ENCODE data around the gene PTGDR2.

The PTGDR2 gene

DNA sequence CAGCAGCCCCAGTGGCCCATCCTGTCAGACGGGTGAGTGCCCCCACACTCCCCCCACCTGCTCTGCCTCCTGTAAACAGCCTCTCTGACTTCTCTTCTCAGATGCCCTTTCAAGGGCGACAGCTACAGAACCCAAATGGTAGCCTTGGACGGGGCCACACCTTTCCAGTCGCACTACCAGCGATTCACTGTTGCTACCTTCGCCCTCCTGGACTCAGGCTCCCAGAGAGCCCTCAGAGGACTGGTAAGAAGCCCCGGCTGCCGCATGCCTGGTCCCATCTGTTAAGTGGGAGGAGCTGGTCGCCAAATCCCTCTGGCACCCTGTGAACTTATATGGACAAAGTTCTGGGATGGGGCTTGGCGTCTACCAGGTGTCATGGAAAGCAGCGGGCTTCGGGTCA lies 17.8 kb upstream of the PTGDR2 start:
- H3K36me3 ChIP-seq (ENCODE audit: control insufficient read depth in 2 of 2, insufficient read depth in 2 of 2, low read length in 2 of 2), result no peaks in the 10 kb centered on the region
- peaks cover 3 to 12% of the 10 kb centered on the region in 2 donors for H3K27me3 ChIP-seq (ENCODE audit: control insufficient read depth in 1 of 2, insufficient read depth in 2 of 2, low read length in 2 of 2)
- no peak overlapping the region for H3K4me3 ChIP-seq (ENCODE audit: low read length in 2 of 2)
- H3K9me3 ChIP-seq (ENCODE audit: control insufficient read depth in 2 of 2, low read length in 2 of 2), result no peaks in the 10 kb centered on the region
- H3K27ac ChIP-seq (ENCODE audit: low read length), result no peak overlapping the region
- peaks cover 5% of the 10 kb centered on the region for H3K4me1 ChIP-seq (ENCODE audit: control insufficient read depth, insufficient read depth, low read length)
- H3K9ac ChIP-seq (ENCODE audit: low read length in 2 of 2), result no peak overlapping the region

DNA sequence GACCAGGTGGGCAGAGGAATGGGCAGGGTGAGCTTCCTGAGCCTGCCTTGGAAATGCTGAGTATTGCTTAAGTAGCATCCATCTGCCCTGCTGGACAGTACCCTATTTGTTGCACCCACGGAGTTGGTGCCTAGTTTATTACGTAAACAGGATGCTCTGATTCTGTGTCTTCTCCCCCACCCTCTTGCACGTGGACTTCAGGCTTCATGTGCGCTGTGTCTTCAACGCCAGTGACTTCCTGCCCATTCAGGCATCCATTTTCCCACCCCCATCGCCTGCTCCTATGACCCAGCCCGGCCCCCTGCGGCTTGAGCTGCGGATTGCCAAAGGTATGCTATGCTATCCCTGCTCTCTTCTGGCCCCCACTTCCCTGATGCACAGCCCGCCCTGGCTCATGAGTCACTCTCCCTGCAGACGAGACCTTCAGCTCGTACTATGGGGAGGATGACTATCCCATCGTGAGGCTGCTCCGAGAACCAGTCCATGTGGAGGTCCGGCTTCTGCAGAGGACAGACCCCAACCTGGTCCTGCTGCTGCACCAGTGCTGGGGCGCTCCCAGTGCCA lies 17.3 kb upstream of the PTGDR2 start:
- peaks cover 3 to 12% of the 10 kb centered on the region in 2 donors for H3K27me3 ChIP-seq (ENCODE audit: control insufficient read depth in 1 of 2, insufficient read depth in 2 of 2, low read length in 2 of 2)
- H3K9me3 ChIP-seq (ENCODE audit: control insufficient read depth in 2 of 2, low read length in 2 of 2), result no peaks in the 10 kb centered on the region
- H3K27ac ChIP-seq (ENCODE audit: low read length), result no peak overlapping the region
- H3K4me3 ChIP-seq (ENCODE audit: low read length in 2 of 2), result no peak overlapping the region
- no peaks in the 10 kb centered on the region for H3K36me3 ChIP-seq (ENCODE audit: control insufficient read depth in 2 of 2, insufficient read depth in 2 of 2, low read length in 2 of 2)
- no peak overlapping the region for H3K9ac ChIP-seq (ENCODE audit: low read length in 2 of 2)
- H3K4me1 ChIP-seq (ENCODE audit: control insufficient read depth, insufficient read depth, low read length), result peaks cover 5% of the 10 kb centered on the region

DNA sequence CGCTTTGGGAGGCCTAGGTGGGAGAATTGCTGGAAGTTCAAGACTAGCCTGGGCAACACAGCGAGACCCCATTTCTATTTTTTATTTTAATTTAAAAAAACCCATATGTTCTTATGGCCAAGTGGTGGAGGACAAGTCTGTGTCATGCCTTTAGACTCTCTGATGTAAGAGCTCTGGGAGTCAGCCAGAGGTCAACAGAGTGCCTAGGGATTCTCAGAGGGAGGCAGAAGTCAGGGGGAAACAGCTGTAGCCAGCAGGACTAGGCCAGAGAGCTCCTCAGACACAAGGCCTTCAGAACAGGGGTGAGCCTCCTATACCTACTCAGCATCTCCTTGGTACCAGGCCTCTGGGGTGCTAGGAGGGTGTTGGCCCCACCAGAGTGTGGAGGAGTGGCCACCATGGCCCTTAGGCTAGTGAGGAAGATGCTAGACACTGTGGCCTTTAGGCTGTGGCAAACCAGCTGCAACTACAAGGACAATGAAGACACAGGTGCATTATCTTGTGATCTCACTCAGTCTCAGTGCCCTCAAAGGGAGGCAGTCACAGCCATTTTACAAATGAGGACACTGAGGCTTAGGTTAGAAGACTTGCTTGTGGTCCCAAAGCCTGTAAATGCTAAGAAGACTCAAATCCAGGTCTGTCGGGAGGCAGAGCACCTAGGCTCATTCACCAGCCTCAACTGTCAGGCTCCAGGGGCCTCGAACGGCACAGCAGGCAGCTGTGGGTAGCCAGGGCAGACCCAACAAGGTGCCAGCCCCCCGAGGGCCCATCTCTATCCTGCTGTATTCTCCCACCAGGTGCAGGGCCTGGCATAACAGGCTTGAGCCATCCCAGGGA lies 16.6 kb upstream of the PTGDR2 start:
- Histone ChIP-seq H3K9ac (ENCODE audit: low read length in 2 of 2) (no peak overlapping the region), H3K27ac (ENCODE audit: low read length) (no peak overlapping the region), H3K9me3 (ENCODE audit: control insufficient read depth in 2 of 2, low read length in 2 of 2) (no peaks in the 10 kb centered on the region), H3K4me3 (ENCODE audit: low read length in 2 of 2) (no peak overlapping the region), H3K27me3 (ENCODE audit: control insufficient read depth in 1 of 2, insufficient read depth in 2 of 2, low read length in 2 of 2) (peaks cover 3 to 12% of the 10 kb centered on the region in 2 donors), H3K4me1 (ENCODE audit: control insufficient read depth, insufficient read depth, low read length) (peaks cover 5% of the 10 kb centered on the region), H3K36me3 (ENCODE audit: control insufficient read depth in 2 of 2, insufficient read depth in 2 of 2, low read length in 2 of 2) (no peaks in the 10 kb centered on the region)

DNA sequence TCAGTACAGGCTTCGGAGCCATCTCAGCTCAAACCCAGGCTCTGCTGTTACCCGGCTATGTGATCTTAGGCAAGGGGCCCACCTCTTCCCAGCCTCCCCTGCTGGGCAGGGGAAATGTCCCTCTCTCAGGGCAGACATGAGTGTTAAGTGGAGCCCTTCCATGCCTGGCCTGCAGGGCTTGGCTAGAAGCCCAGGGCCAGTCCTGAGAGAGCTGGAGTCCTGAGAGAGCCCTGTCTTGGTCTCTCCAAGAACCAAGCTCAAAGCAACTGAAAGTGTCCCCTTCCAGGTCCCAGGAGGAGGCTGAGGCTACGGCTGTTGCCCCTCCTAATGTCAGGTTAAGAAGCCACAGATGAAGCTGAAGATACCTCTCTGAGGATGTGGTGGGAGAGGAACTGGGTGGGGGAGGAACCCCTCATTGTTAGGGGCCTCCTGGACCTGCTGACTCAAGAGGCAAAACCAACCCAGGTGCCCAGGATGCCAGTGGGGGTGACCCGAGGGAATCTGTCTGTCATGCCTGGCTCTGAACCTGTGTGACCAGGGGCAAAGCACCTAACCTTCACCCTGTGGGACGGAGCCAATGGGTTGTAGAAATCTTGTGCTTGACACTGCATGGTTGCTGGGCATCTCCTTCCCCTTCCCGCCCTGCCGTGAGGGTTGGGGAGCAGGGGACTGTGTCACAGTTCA lies 15.8 kb upstream of the PTGDR2 start:
- peaks cover 3 to 12% of the 10 kb centered on the region in 2 donors for H3K27me3 ChIP-seq (ENCODE audit: control insufficient read depth in 1 of 2, insufficient read depth in 2 of 2, low read length in 2 of 2)
- no peak overlapping the region for H3K27ac ChIP-seq (ENCODE audit: low read length)
- H3K36me3 ChIP-seq (ENCODE audit: control insufficient read depth in 2 of 2, insufficient read depth in 2 of 2, low read length in 2 of 2), result no peaks in the 10 kb centered on the region
- H3K4me3 ChIP-seq (ENCODE audit: low read length in 2 of 2), result no peak overlapping the region
- peaks cover 5% of the 10 kb centered on the region for H3K4me1 ChIP-seq (ENCODE audit: control insufficient read depth, insufficient read depth, low read length)
- no peaks in the 10 kb centered on the region for H3K9me3 ChIP-seq (ENCODE audit: control insufficient read depth in 2 of 2, low read length in 2 of 2)
- no peak overlapping the region for H3K9ac ChIP-seq (ENCODE audit: low read length in 2 of 2)

DNA sequence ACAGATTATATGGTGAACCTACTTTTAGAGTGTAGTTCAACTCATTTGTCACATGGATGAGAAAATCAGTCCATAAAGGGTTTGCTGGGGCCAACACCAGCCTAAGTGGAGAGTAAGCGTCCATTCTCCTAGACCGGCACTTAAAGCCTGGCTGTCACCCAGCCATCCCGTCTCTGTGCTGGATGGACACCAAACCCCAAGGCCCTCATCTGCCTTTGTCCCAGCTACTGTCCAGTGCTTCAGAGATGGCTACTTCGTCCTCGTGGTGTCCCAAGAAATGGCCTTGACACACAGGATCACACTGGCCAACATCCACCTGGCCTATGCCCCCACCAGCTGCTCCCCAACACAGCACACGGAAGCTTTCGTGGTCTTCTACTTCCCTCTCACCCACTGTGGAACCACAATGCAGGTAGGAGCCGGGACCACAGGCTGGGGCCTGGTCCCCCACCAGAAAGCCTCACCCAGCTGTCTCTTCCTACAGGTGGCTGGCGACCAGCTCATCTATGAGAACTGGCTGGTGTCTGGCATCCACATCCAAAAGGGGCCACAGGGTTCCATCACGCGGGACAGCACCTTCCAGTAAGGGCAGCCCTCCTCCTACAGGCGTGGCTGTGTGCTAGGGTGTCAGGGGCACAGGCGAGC lies 15.1 kb upstream of the PTGDR2 start:
- no peak overlapping the region for H3K27ac ChIP-seq (ENCODE audit: low read length)

DNA sequence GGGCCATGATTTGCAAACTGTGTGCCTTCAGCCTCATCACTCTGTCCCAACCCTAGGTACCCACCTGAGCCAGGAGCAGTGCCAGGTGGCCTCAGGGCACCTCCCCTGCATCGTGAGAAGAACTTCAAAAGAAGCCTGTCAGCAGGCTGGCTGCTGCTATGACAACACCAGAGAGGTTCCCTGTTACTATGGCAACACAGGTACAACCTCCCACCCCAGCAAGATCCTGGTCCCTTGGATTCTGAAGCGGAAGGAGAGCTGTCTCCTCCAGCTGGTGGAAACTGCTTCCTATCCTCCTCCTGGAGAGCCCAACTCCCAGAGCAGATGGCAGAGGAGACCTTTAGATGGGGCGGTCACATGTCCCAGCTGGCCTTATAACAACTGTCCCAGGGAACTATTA lies 14.5 kb upstream of the PTGDR2 start:
- H3K4me3 ChIP-seq (ENCODE audit: low read length in 2 of 2), result no peak overlapping the region
- peaks cover 5% of the 10 kb centered on the region for H3K4me1 ChIP-seq (ENCODE audit: control insufficient read depth, insufficient read depth, low read length)
- no peaks in the 10 kb centered on the region for H3K9me3 ChIP-seq (ENCODE audit: control insufficient read depth in 2 of 2, low read length in 2 of 2)
- peaks cover 3 to 12% of the 10 kb centered on the region in 2 donors for H3K27me3 ChIP-seq (ENCODE audit: control insufficient read depth in 1 of 2, insufficient read depth in 2 of 2, low read length in 2 of 2)
- no peak overlapping the region for H3K9ac ChIP-seq (ENCODE audit: low read length in 2 of 2)
- no peak overlapping the region for H3K27ac ChIP-seq (ENCODE audit: low read length)
- no peaks in the 10 kb centered on the region for H3K36me3 ChIP-seq (ENCODE audit: control insufficient read depth in 2 of 2, insufficient read depth in 2 of 2, low read length in 2 of 2)

More for the DNA sequence above, 15.1 kb upstream of the PTGDR2 start:
- Histone ChIP-seq H3K9me3 (ENCODE audit: control insufficient read depth in 2 of 2, low read length in 2 of 2) (no peaks in the 10 kb centered on the region), H3K4me3 (ENCODE audit: low read length in 2 of 2) (no peak overlapping the region), H3K27me3 (ENCODE audit: control insufficient read depth in 1 of 2, insufficient read depth in 2 of 2, low read length in 2 of 2) (peaks cover 3 to 12% of the 10 kb centered on the region in 2 donors), H3K9ac (ENCODE audit: low read length in 2 of 2) (no peak overlapping the region), H3K4me1 (ENCODE audit: control insufficient read depth, insufficient read depth, low read length) (peaks cover 5% of the 10 kb centered on the region), H3K36me3 (ENCODE audit: control insufficient read depth in 2 of 2, insufficient read depth in 2 of 2, low read length in 2 of 2) (no peaks in the 10 kb centered on the region)

DNA sequence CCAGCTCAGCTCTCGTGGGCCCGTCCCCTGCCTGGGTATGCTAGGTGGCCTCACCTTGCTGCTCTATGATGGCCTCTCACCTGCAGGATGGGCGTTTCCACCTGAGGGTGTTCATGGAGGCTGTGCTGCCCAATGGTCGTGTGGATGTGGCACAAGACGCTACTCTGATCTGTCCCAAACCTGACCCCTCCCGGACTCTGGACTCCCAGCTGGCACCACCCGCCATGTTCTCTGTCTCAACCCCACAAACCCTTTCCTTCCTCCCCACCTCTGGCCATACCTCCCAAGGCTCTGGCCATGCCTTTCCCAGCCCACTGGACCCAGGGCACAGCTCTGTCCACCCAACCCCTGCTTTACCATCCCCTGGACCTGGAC lies 13.7 kb upstream of the PTGDR2 start:
- Histone ChIP-seq H3K4me3 (ENCODE audit: low read length in 2 of 2) (no peak overlapping the region), H3K27me3 (ENCODE audit: control insufficient read depth in 1 of 2, insufficient read depth in 2 of 2, low read length in 2 of 2) (peaks cover 3 to 12% of the 10 kb centered on the region in 2 donors), H3K27ac (ENCODE audit: low read length) (no peak overlapping the region), H3K9ac (ENCODE audit: low read length in 2 of 2) (no peak overlapping the region), H3K9me3 (ENCODE audit: control insufficient read depth in 2 of 2, low read length in 2 of 2) (no peaks in the 10 kb centered on the region), H3K36me3 (ENCODE audit: control insufficient read depth in 2 of 2, insufficient read depth in 2 of 2, low read length in 2 of 2) (no peaks in the 10 kb centered on the region), H3K4me1 (ENCODE audit: control insufficient read depth, insufficient read depth, low read length) (peaks cover 5% of the 10 kb centered on the region)

DNA sequence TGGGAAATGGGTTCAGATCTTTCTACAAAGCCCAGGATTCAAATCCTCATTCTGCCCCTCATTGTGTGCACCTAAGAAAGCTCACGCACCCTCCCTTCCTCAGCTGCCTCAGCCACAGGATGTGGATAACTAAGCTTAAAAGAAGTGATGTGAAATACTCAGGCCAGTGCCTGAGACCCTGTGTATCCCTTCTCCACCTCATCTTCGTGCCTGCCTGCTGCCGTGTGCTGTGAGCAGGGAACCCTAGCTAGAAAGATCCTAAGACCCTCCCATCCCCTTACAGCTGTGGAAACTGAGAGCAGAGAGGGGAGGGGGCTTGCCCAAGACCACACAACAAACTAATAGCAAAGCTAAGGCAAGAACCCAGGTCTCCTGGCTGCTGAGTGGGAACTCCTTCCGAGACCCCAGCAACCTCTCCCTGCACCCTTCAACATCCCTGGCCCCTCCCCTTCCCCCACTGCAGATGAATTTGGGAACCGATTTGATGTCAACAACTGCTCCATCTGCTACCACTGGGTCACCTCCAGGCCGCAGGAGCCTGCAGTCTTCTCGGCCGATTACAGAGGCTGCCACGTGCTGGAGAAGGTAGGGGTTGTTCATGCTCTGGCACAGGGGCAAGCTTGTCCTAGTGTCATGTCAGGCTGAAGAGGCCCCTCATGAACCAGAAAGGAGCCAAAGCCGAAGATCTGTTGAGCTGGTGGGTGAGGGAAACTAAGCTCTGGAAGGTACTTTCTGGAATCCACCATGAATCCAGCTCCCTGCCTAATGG lies 13.1 kb upstream of the PTGDR2 start:
- Histone ChIP-seq H3K9me3 (ENCODE audit: control insufficient read depth in 2 of 2, low read length in 2 of 2) (no peaks in the 10 kb centered on the region), H3K27ac (ENCODE audit: low read length) (no peak overlapping the region), H3K4me3 (ENCODE audit: low read length in 2 of 2) (no peak overlapping the region), H3K36me3 (ENCODE audit: control insufficient read depth in 2 of 2, insufficient read depth in 2 of 2, low read length in 2 of 2) (no peaks in the 10 kb centered on the region), H3K27me3 (ENCODE audit: control insufficient read depth in 1 of 2, insufficient read depth in 2 of 2, low read length in 2 of 2) (peaks cover 3 to 12% of the 10 kb centered on the region in 2 donors), H3K4me1 (ENCODE audit: control insufficient read depth, insufficient read depth, low read length) (peaks cover 5% of the 10 kb centered on the region), H3K9ac (ENCODE audit: low read length in 2 of 2) (no peak overlapping the region)

DNA sequence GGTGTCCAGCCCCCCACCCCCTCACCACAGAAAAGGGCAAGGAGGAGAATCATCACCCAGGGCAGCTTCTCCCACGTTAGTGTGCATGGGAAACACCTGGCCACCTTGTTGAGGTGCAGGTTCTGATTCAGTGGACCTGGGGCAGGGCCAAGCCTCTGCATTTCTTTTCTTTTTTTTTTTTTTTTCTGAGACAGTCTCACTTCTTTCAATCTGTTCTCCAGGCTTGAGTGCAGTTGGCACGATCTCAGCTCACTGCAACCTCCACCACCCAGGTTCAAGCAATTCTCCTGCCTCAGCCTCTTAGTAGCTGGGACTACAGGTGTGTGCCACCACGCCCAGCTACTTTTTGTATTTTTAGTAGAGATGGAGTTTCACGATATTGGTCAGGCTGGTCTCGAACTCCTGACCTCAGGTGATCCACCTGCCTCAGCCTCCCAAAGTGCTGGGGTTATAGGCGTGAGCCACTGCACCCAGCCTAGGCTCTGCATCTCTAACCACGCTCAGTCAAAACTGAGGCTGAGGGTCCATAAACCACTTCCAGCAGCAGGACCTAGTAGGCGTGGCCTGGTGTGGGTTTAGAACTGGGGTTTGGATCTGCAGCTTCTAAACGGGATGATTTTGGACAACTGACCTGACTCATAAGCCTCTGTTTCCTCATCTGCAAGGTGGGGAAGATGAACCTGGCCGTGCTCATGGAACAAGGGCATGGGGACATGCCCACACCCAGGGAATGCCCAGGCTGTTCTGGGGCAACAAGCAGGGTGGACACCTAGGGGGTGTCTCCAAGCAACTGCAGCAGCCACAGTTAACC lies 12.3 kb upstream of the PTGDR2 start:
- no peak overlapping the region for H3K4me3 ChIP-seq (ENCODE audit: low read length in 2 of 2)
- H3K9me3 ChIP-seq (ENCODE audit: control insufficient read depth in 2 of 2, low read length in 2 of 2), result no peaks in the 10 kb centered on the region
- no peaks in the 10 kb centered on the region for H3K36me3 ChIP-seq (ENCODE audit: control insufficient read depth in 2 of 2, insufficient read depth in 2 of 2, low read length in 2 of 2)
- no peak overlapping the region for H3K27ac ChIP-seq (ENCODE audit: low read length)
- no peak overlapping the region for H3K9ac ChIP-seq (ENCODE audit: low read length in 2 of 2)
- peaks cover 3 to 12% of the 10 kb centered on the region in 2 donors for H3K27me3 ChIP-seq (ENCODE audit: control insufficient read depth in 1 of 2, insufficient read depth in 2 of 2, low read length in 2 of 2)
- H3K4me1 ChIP-seq (ENCODE audit: control insufficient read depth, insufficient read depth, low read length), result peaks cover 5% of the 10 kb centered on the region
